GM23338 (cell line): Measurements from ENCODE around the gene PRPF39. TPM values are rescaled to one million over a fixed set of nuclear protein-coding genes. Genes with fewer than 3 reads are reported as not detected.

Experiments
- ATAC-seq: fragments of 200-7000 bp; cut with Tn5 transposase; 3 replicates; pipeline ENCODE4 v1.9.1; 2020
- DNase-seq: peaks from one replicate; pipeline ENCODE4 v3.0.0-alpha.2; 2015; ENCODE audit warnings: low spot score
- H2AFZ ChIP-seq: fragments of 200-600 bp; sonication (generic); 2 replicates; pipeline ENCODE4 v1.8.0; 2016; ENCODE audit warnings: antibody characterized with exemption, mild to moderate bottlenecking, moderate library complexity
- H3F3A ChIP-seq: fragments of 200-600 bp; sonication (generic); replicated peaks from 2 replicates; pipeline ENCODE4 v1.8.0; 2017; ENCODE audit warnings: antibody characterized with exemption, mixed run types, low read depth
- H3K27ac ChIP-seq: fragments of 200-600 bp; sonication (generic); 2 replicates; pipeline ENCODE4 v1.6.1; 2016; ENCODE audit warnings: low read depth
- H3K27me3 ChIP-seq: fragments of 200-600 bp; sonication (generic); 2 replicates; pipeline ENCODE4 v1.8.0; 2016; ENCODE audit warnings: mild to moderate bottlenecking, mixed run types, moderate library complexity; ENCODE audit not compliant: insufficient read depth
- H3K36me3 ChIP-seq: fragments of 200-600 bp; sonication (generic); 2 replicates; pipeline ENCODE4 v1.8.0; 2016; ENCODE audit warnings: mild to moderate bottlenecking; ENCODE audit not compliant: insufficient read depth
- H3K4me1 ChIP-seq: fragments of 200-600 bp; sonication (generic); 2 replicates; pipeline ENCODE4 v1.8.0; 2016; ENCODE audit warnings: mild to moderate bottlenecking, moderate library complexity; ENCODE audit not compliant: insufficient read depth
- H3K4me2 ChIP-seq: fragments of 200-600 bp; sonication (generic); 2 replicates; pipeline ENCODE4 v1.7.1; 2017; ENCODE audit warnings: mixed run types
- H3K4me3 ChIP-seq: fragments of 200-600 bp; sonication (generic); 2 replicates; pipeline ENCODE4 v1.6.1; 2016; ENCODE audit warnings: mixed run types
- H3K79me2 ChIP-seq: fragments of 200-600 bp; sonication (generic); replicated peaks from 2 replicates; pipeline ENCODE4 v1.8.0; 2017; ENCODE audit warnings: mild to moderate bottlenecking; ENCODE audit not compliant: insufficient read depth
- H3K9me2 ChIP-seq: fragments of 200-600 bp; sonication (generic); 2 replicates; pipeline ENCODE4 v1.8.0; 2017; ENCODE audit not compliant: insufficient read depth
- H4K20me1 ChIP-seq: fragments of 200-600 bp; sonication (generic); replicated peaks from 2 replicates; pipeline ENCODE4 v1.8.0; 2017; ENCODE audit warnings: mild to moderate bottlenecking; ENCODE audit not compliant: insufficient read depth
- H3K27ac Mint-ChIP-seq: 2 replicates; pipeline ENCODE4 v1.8.0; 2020; ENCODE audit warnings: inconsistent platforms, mild to moderate bottlenecking, moderate library complexity, mixed read lengths
- H3K27me3 Mint-ChIP-seq: 3 replicates; pipeline ENCODE4 v1.8.0; 2022; ENCODE audit warnings: low read depth, mild to moderate bottlenecking, moderate library complexity, mixed read lengths, inconsistent platforms; ENCODE audit not compliant: insufficient read depth, poor library complexity
- H3K36me3 Mint-ChIP-seq: 3 replicates; pipeline ENCODE4 v1.8.0; 2021; ENCODE audit warnings: low read depth, mild to moderate bottlenecking, inconsistent platforms, moderate library complexity, mixed read lengths
- H3K4me1 Mint-ChIP-seq: 3 replicates; pipeline ENCODE4 v1.8.0; 2020; ENCODE audit warnings: mild to moderate bottlenecking, inconsistent platforms, mixed read lengths
- H3K4me3 Mint-ChIP-seq: 3 replicates; pipeline ENCODE4 v1.8.0; 2021; ENCODE audit warnings: moderate library complexity, mild to moderate bottlenecking, inconsistent platforms, mixed read lengths
- H3K9me3 Mint-ChIP-seq: 3 replicates; pipeline ENCODE4 v1.8.0; 2020; ENCODE audit warnings: moderate library complexity, mild to moderate bottlenecking, inconsistent platforms, mixed read lengths
- CREB1 ChIP-seq: fragments of 250-450 bp; sonication (Bioruptor Pico); IDR thresholded peaks from 2 replicates; pipeline ENCODE4 v1.5.0; 2020; ENCODE audit warnings: low read depth, mild to moderate bottlenecking, moderate library complexity
- EZH2 ChIP-seq: fragments of 200-600 bp; sonication (generic); IDR thresholded peaks from one replicate; pipeline ENCODE4 v1.8.0; 2017; ENCODE audit warnings: antibody characterized with exemption, mild to moderate bottlenecking, low read depth; ENCODE audit not compliant: unreplicated experiment
- EZH2phosphoT487 ChIP-seq: fragments of 200-600 bp; sonication (generic); IDR thresholded peaks from one replicate; pipeline ENCODE4 v1.8.1; 2018; ENCODE audit warnings: antibody characterized with exemption; ENCODE audit not compliant: unreplicated experiment
- JUNB ChIP-seq: IDR thresholded peaks from one replicate; pipeline ENCODE4 v1.6.1; 2016; ENCODE audit warnings: antibody characterized with exemption; ENCODE audit not compliant: unreplicated experiment
- POLR2AphosphoS5 ChIP-seq: IDR thresholded peaks from 2 replicates; pipeline ENCODE4 v1.6.1; 2016; ENCODE audit warnings: antibody characterized with exemption, low read depth
- STAT1 ChIP-seq: IDR thresholded peaks from one replicate; pipeline ENCODE4 v1.6.1; 2016; ENCODE audit warnings: antibody characterized with exemption; ENCODE audit not compliant: unreplicated experiment
- ZNF331 ChIP-seq: fragments of 250-450 bp; sonication (Bioruptor Pico); IDR thresholded peaks from 2 replicates; pipeline ENCODE4 v1.5.0; 2020; ENCODE audit warnings: low read depth, mild to moderate bottlenecking, moderate library complexity
- polyA plus RNA-seq: library from polyadenylated mRNA; unstranded; fragments of >200 nt; fragmentation: Nextera tagmentation; extraction: Ambion mirVana; gene quantifications from 2 replicates; pipeline ENCODE4 v1.2.1, GENCODE V29; 2016
- total RNA-seq: library from RNA; depleted of rRNA; stranded (reverse); fragments of >200 nt; shearing (Covaris generic); gene quantifications from 2 replicates; pipeline ENCODE4 v1.2.3, GENCODE V29; 2014
- TF ChIP-seq, protein P1 (sequence below): IDR thresholded peaks from one replicate; pipeline ENCODE4 v1.6.1; 2018; ENCODE audit warnings: antibody characterized with exemption; ENCODE audit not compliant: unreplicated experiment
- TF ChIP-seq, protein P2 (sequence below), 2 experiments: fragments of 200-600 bp in 1 of 2; sonication (generic) in 1 of 2; conservative IDR thresholded peaks; 2 replicates each; pipeline versions ENCODE4 v1.5.1 to v1.6.1; 2016 to 2017; ENCODE audit warnings: antibody characterized with exemption in 2 of 2, low read depth in 2 of 2, mild to moderate bottlenecking in 2 of 2, moderate library complexity in 1 of 2

Gene PRPF39
- total and polyA plus RNA-seq, 2 experiments from 2014 or later = 30.7 to 56.9 TPM

DNA sequence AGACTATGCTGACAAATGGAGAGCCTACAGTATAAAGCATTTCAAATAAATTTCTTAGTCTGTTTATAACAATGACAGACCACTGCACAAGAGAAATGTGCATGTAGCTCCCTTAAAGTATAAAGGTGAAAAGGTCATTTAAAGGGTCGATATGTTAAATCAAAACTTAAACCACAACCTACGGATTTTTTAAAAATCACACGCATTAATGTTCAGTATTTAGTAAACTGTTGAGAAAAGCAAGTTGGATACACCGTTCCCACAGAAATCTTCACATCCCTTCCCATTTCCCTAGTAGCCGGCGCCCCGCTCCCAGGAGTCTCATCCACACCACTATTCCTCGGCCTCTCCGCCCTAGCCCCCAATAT lies 49.8 kb downstream of the PRPF39 start (continued):
- TF ChIP-seq STAT1 (no peak), JUNB (no peak), EZH2 (no peak), ZNF331 (CRISPR knock-in tag) (no peak), CREB1 (CRISPR knock-in tag) (no peak)
- TF ChIP-seq, protein P1, sequence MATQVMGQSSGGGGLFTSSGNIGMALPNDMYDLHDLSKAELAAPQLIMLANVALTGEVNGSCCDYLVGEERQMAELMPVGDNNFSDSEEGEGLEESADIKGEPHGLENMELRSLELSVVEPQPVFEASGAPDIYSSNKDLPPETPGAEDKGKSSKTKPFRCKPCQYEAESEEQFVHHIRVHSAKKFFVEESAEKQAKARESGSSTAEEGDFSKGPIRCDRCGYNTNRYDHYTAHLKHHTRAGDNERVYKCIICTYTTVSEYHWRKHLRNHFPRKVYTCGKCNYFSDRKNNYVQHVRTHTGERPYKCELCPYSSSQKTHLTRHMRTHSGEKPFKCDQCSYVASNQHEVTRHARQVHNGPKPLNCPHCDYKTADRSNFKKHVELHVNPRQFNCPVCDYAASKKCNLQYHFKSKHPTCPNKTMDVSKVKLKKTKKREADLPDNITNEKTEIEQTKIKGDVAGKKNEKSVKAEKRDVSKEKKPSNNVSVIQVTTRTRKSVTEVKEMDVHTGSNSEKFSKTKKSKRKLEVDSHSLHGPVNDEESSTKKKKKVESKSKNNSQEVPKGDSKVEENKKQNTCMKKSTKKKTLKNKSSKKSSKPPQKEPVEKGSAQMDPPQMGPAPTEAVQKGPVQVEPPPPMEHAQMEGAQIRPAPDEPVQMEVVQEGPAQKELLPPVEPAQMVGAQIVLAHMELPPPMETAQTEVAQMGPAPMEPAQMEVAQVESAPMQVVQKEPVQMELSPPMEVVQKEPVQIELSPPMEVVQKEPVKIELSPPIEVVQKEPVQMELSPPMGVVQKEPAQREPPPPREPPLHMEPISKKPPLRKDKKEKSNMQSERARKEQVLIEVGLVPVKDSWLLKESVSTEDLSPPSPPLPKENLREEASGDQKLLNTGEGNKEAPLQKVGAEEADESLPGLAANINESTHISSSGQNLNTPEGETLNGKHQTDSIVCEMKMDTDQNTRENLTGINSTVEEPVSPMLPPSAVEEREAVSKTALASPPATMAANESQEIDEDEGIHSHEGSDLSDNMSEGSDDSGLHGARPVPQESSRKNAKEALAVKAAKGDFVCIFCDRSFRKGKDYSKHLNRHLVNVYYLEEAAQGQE = no peak

DNA sequence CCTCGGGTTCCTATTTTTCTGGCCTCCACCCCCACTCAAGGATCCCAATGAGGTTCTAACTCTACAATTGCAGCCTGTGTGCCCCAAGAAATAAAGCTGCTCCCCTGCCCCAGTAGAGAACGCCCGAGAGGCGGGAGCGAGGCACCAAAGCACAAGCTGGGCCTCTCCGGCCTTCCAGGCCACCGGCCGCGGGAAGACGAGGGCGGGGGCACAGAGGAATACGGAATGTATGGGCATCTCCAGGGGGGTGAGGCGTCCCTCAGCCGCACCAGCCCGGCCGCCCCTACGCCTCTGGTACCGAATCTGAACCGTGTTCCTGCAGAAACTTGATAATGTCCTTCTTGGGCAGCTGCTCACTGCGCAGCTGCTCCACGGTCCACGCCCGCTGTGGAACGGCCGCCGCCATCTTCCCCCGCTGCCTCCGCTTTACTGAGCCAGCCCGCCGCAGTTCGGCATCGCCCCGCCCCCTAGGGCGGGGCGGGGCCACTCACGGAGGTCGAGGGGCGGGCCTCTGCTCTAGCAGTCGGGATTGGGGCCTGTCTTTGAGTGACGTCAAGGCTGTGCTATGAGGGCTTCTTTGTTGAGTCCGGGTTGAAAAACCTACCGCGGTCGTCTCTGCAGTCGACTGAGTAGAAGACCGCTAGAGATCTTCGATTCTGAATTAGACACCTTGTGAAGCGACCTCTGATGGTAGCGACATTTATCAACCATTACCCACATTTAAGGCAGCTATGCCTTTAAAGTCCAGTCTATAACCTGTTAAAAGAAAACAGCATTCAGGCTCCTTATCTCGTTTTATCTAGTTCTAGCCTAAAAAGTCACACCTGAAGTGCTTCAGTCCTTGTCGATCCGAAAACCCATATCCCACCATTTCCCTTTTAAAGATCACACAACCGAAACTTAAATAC lies 50.4 kb downstream of the PRPF39 start, which contains the start of gene FKBP3:
FKBP3 (minus strand) TSS at position 431 of the 908 bp plus-strand sequence; CDS start at position 406, 25 bp downstream.
- Histone ChIP-seq H3K4me1 (peaks cover 19% of the 10 kb centered on the region; the same call in 1 of the 2 replicates), H4K20me1 (peaks cover 23% of the 10 kb centered on the region; the same call in 1 of the 2 replicates), H3F3A (no peaks in the 10 kb centered on the region), H3K27me3 (no peaks in the 10 kb centered on the region), H3K9me2 (no peaks in the 10 kb centered on the region), H3K79me2 (peaks cover 78% of the 10 kb centered on the region), H3K4me3 (peak within 1 kb of the TSS; percentile 91), H3K36me3 (peaks cover 6% of the 10 kb centered on the region; the same call in 1 of the 2 replicates), H3K4me2 (peak within 1 kb of the TSS; percentile 78), H2AFZ (peak within 1 kb of the TSS; percentile 68), H3K27ac (peak within 1 kb of the TSS; percentile 93)
- Mint-ChIP-seq H3K4me1 (peaks cover 12% of the 10 kb centered on the region; the same call in 2 of the 3 replicates), H3K9me3 (no peaks in the 10 kb centered on the region), H3K4me3 (peak within 1 kb of the TSS; percentile 97), H3K36me3 (peaks cover 3% of the 10 kb centered on the region; the same call in 2 of the 3 replicates), H3K27ac (peak within 1 kb of the TSS; percentile 100), H3K27me3 (peaks cover 9% of the 10 kb centered on the region)
- ATAC-seq (peak; percentile 90), DNase-seq (peak; percentile 100)
- TF ChIP-seq CREB1 (CRISPR knock-in tag) (peak; percentile 77), EZH2phosphoT487 (no peak), POLR2AphosphoS5 (peak; percentile 95), JUNB (no peak), EZH2 (no peak), ZNF331 (CRISPR knock-in tag) (no peak), STAT1 (no peak)
- TF ChIP-seq, protein P2, sequence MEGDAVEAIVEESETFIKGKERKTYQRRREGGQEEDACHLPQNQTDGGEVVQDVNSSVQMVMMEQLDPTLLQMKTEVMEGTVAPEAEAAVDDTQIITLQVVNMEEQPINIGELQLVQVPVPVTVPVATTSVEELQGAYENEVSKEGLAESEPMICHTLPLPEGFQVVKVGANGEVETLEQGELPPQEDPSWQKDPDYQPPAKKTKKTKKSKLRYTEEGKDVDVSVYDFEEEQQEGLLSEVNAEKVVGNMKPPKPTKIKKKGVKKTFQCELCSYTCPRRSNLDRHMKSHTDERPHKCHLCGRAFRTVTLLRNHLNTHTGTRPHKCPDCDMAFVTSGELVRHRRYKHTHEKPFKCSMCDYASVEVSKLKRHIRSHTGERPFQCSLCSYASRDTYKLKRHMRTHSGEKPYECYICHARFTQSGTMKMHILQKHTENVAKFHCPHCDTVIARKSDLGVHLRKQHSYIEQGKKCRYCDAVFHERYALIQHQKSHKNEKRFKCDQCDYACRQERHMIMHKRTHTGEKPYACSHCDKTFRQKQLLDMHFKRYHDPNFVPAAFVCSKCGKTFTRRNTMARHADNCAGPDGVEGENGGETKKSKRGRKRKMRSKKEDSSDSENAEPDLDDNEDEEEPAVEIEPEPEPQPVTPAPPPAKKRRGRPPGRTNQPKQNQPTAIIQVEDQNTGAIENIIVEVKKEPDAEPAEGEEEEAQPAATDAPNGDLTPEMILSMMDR (conservative IDR thresholded peaks at IDR 0.05; ENCODE audit: low read depth in 2 of 2) = peak in 1 of 2 experiments; percentile 29; a peak in 3 of 4 replicates
- TF ChIP-seq, protein P1 = no peak
